Measurements from ENCODE around the gene B3GNT2. TPM values are rescaled to one million over a fixed set of nuclear protein-coding genes. Genes with fewer than 3 reads are reported as not detected.

The B3GNT2 gene
- total and polyA plus RNA-seq, 2 of the 4 experiments (the other 2 are of a cell fraction), result 5.0 to 11.1 TPM

- no peak overlapping the region for H3K4me3 ChIP-seq (ENCODE audit: insufficient read depth, low read depth, low read length)
- no peak for ATAC-seq (ENCODE audit: low read depth)
- in situ Hi-C loops (cut with MboI; ENCODE audit: low sequenced_read_pairs) (no loop called here), intact Hi-C loops (cut with micrococcal nuclease) (no loop called here), dilution Hi-C loops (cut with HindIII; ENCODE audit: low sequenced_read_pairs, unreplicated experiment) (no loop called here)
- no peaks in the 10 kb centered on the region; the same call in 1 of the 2 replicates for H3K9me1 ChIP-seq (ENCODE audit: insufficient read depth, low read length)
- H3K4me2 ChIP-seq (ENCODE audit: low read depth, low read length), result no peak overlapping the region
- no peak overlapping the region for H4K5ac ChIP-seq (ENCODE audit: low read depth, low read length)
- no peak overlapping the region for H4K8ac ChIP-seq (ENCODE audit: low read depth in 2 of 2, low read length in 2 of 2)
- H2AFZ ChIP-seq (replicated peaks; ENCODE audit: low read length, poor library complexity), result no peak overlapping the region
- H3K23ac ChIP-seq (ENCODE audit: low read depth, low read length), result no peak overlapping the region
- H3K14ac ChIP-seq (replicated peaks; ENCODE audit: low read depth, low read length), result no peak overlapping the region
- H3K18ac ChIP-seq (ENCODE audit: low read depth, low read length), result no peak overlapping the region
- no peak overlapping the region for H2BK120ac ChIP-seq (ENCODE audit: low read depth, low read length)
- H3K27ac ChIP-seq (ENCODE audit: insufficient read depth, low read length), result no peak overlapping the region
- H2BK20ac ChIP-seq (ENCODE audit: low read depth, low read length), result no peak overlapping the region
- no peaks in the 10 kb centered on the region for H3K36me3 ChIP-seq (ENCODE audit: control insufficient read depth, insufficient read depth, low read length)
- CTCF ChIA-PET, result no interaction called here
- no peak for DNase-seq
- TF ChIP-seq RFX5 (IDR thresholded peaks at IDR 0.05; ENCODE audit: low read depth, low read length), result no peak
- TF ChIP-seq POLR2A (IDR thresholded peaks at IDR 0.05; ENCODE audit: low read depth, low read length), result no peak
- TF ChIP-seq MXI1 (IDR thresholded peaks at IDR 0.05; ENCODE audit: borderline replicate concordance, low read depth, low read length), result no peak
- TF ChIP-seq RCOR1 (IDR thresholded peaks at IDR 0.05; ENCODE audit: insufficient replicate concordance, low read length), result no peak
- no peak for TF ChIP-seq CEBPB (IDR thresholded peaks at IDR 0.05; ENCODE audit: low read depth, low read length)
- TF ChIP-seq MAZ (IDR thresholded peaks at IDR 0.05; ENCODE audit: borderline replicate concordance, low read depth, low read length), result no peak
- TF ChIP-seq MAFK (IDR thresholded peaks at IDR 0.05; ENCODE audit: low read depth, low read length), result no peak
- TF ChIP-seq SMC3 (IDR thresholded peaks at IDR 0.05; ENCODE audit: low read depth, low read length), result no peak
- TF ChIP-seq RAD21 (IDR thresholded peaks at IDR 0.05; ENCODE audit: low read length), result no peak
- TF ChIP-seq USF2 (IDR thresholded peaks at IDR 0.05; ENCODE audit: low read depth, low read length), result no peak
- TF ChIP-seq BHLHE40 (IDR thresholded peaks at IDR 0.05; ENCODE audit: low read depth, low read length), result no peak
- no peak for TF ChIP-seq CHD1 (IDR thresholded peaks at IDR 0.05; ENCODE audit: low read depth, low read length)
- no peak for TF ChIP-seq ELK1 (IDR thresholded peaks at IDR 0.05; ENCODE audit: borderline replicate concordance, low read depth, low read length)
- no peak for TF ChIP-seq FOS (IDR thresholded peaks at IDR 0.05; ENCODE audit: low read depth, low read length)
- no peak for TF ChIP-seq CTCF (conservative IDR thresholded peaks at IDR 0.05; ENCODE audit: low read depth, low read length)
- no peak for TF ChIP-seq NFE2L2 (IDR thresholded peaks at IDR 0.05; ENCODE audit: low read depth, low read length)
- H3K9ac ChIP-seq (ENCODE audit: low read depth, low read length), result no peak overlapping the region
- H2AK9ac ChIP-seq (replicated peaks; ENCODE audit: low read depth, low read length, poor library complexity), result no peak overlapping the region
- H3K27me3 ChIP-seq (ENCODE audit: control insufficient read depth, insufficient read depth, low read length), result no peaks in the 10 kb centered on the region
- no peak overlapping the region for H4K91ac ChIP-seq (ENCODE audit: insufficient read depth, low read depth, low read length)
- 96% methylated on average over 3 of the region's 9 CpGs; no CpG with 5 or more reads in 1 of the 2 experiments for WGBS, 2 experiments (ENCODE audit: extremely low coverage in 2 of 2, insufficient read length in 1 of 2)
- BruUV-seq (replicated peaks), result no TSS peak
- H3K56ac ChIP-seq (ENCODE audit: extremely low read depth, insufficient read depth, low read length), result no peak overlapping the region
- H4K20me1 ChIP-seq (ENCODE audit: insufficient read depth, low read length), result no peaks in the 10 kb centered on the region
- no peaks in the 10 kb centered on the region for H3K4me1 ChIP-seq (ENCODE audit: control insufficient read depth, insufficient read depth, low read length)
- H3K9me3 ChIP-seq (ENCODE audit: control insufficient read depth, insufficient read depth, low read length), result no peaks in the 10 kb centered on the region
- H3K4ac ChIP-seq (ENCODE audit: low read depth, low read length), result no peak overlapping the region
- POLR2A ChIA-PET (ENCODE audit: unreplicated experiment), result no interaction called here
- H2BK5ac ChIP-seq (ENCODE audit: low read depth, low read length, poor library complexity, severe bottlenecking), result no peak overlapping the region
- H3K79me1 ChIP-seq (ENCODE audit: low read depth in 1 of 2, low read length in 2 of 2), result no peaks in the 10 kb centered on the region
- no peak overlapping the region for H2AK5ac ChIP-seq (ENCODE audit: low read depth, low read length)
- no peak overlapping the region for H2BK15ac ChIP-seq (ENCODE audit: low read depth, low read length)
Measured at GRCh38 chr2:62158444-62159121, 37.3 kb upstream of the B3GNT2 start.
